OCI-LY1 (cell line): ENCODE measurements around the gene LIX1L.

ENCODE experiments used
- H2AFZ ChIP-seq: fragments of 200-600 bp; sonication (generic), shearing (Covaris generic); 2 replicates; pipeline ENCODE4 v1.6.0; 2014; ENCODE audit warnings: antibody characterized with exemption, mild to moderate bottlenecking, low read length
- H3F3A ChIP-seq: fragments of 200-600 bp; sonication (generic), shearing (Covaris generic); 2 replicates; pipeline ENCODE4 v1.6.0; 2014; ENCODE audit warnings: mild to moderate bottlenecking, antibody characterized with exemption, low read length, moderate library complexity; ENCODE audit not compliant: insufficient read depth
- H3K27ac ChIP-seq: fragments of 200-600 bp; sonication (generic); 2 replicates; pipeline ENCODE4 v1.5.1; 2014; ENCODE audit warnings: low read length, mixed run types, mild to moderate bottlenecking, low read depth; ENCODE audit not compliant: poor library complexity, severe bottlenecking
- H3K27me3 ChIP-seq: fragments of 200-600 bp; sonication (generic); 2 replicates; pipeline ENCODE4 v1.6.0; 2014; ENCODE audit warnings: antibody characterized with exemption, mild to moderate bottlenecking, low read length, moderate library complexity; ENCODE audit not compliant: insufficient read depth
- H3K36me3 ChIP-seq: fragments of 200-600 bp; sonication (generic); 2 replicates; pipeline ENCODE4 v1.6.1; 2014; ENCODE audit warnings: mild to moderate bottlenecking, antibody characterized with exemption, low read length, moderate library complexity, mixed read lengths; ENCODE audit not compliant: insufficient read depth
- H3K4me1 ChIP-seq: fragments of 200-600 bp; sonication (generic); 2 replicates; pipeline ENCODE4 v1.5.1; 2014; ENCODE audit warnings: mild to moderate bottlenecking, low read length, moderate library complexity; ENCODE audit not compliant: insufficient read depth, severe bottlenecking
- H3K4me2 ChIP-seq: fragments of 200-600 bp; sonication (generic), shearing (Covaris generic); 2 replicates; pipeline ENCODE4 v1.6.1; 2014; ENCODE audit warnings: low read length
- H3K4me3 ChIP-seq: fragments of 200-600 bp; sonication (generic); 2 replicates; pipeline ENCODE4 v1.5.1; 2014; ENCODE audit warnings: low read length, low read depth, mild to moderate bottlenecking, mixed read lengths; ENCODE audit not compliant: poor library complexity, severe bottlenecking
- H3K79me2 ChIP-seq: fragments of 200-600 bp; shearing (Covaris generic); 2 replicates; pipeline ENCODE4 v1.6.1; 2016; ENCODE audit warnings: mixed run types, low read length, mixed read lengths; ENCODE audit not compliant: insufficient read depth
- H3K9ac ChIP-seq: fragments of 200-600 bp; sonication (generic), shearing (Covaris generic); 2 replicates; pipeline ENCODE4 v1.6.1; 2014; ENCODE audit warnings: mild to moderate bottlenecking, low read length, mixed read lengths
- H3K9me2 ChIP-seq: fragments of 200-600 bp; sonication (generic), shearing (Covaris generic); 2 replicates; pipeline ENCODE4 v1.6.1; 2014; ENCODE audit warnings: low read depth, mild to moderate bottlenecking, low read length, mixed read lengths
- H3K9me3 ChIP-seq: fragments of 200-600 bp; shearing (Covaris generic); 2 replicates; pipeline ENCODE4 v1.6.1; 2014; ENCODE audit warnings: low read length, mixed read lengths
- H4K20me1 ChIP-seq: fragments of 200-600 bp; sonication (generic), shearing (Covaris generic); 2 replicates; pipeline ENCODE4 v1.6.0; 2016; ENCODE audit warnings: mild to moderate bottlenecking, low read length; ENCODE audit not compliant: insufficient read depth
- EZH2 ChIP-seq: fragments of 200-600 bp; sonication (generic), shearing (Covaris generic); IDR thresholded peaks from 2 replicates; pipeline ENCODE4 v1.8.0; 2017; ENCODE audit warnings: borderline replicate concordance, mixed run types, mild to moderate bottlenecking, antibody characterized with exemption, low read length, moderate library complexity, mixed read lengths
- TF ChIP-seq, protein P1 (sequence below): fragments of 200-600 bp; sonication (generic), shearing (Covaris generic); IDR thresholded peaks from 2 replicates; pipeline ENCODE4 v1.5.1; 2017; ENCODE audit warnings: mild to moderate bottlenecking, antibody characterized with exemption, low read length, moderate library complexity, mixed read lengths

The LIX1L gene

DNA sequence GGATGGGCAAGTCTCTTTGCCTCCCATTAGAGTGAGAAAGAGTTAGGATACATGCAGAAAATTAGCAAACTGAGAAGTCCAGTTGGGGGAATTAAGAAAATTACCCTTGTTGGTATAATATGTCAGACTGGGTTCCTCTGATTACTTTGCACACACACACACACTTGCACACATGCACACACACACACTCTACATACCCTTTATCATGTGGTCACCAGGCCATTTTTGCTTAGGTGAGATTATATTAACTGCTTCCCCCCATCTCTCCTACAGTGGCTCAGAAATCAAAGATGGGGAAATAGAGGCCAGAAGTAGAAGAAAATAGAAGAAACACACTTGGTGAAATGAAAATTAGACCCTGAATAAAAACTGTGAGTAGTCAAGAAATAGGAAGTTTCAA is 917 bp upstream of the LIX1L start:
- Histone ChIP-seq H4K20me1 (no peaks in the 10 kb centered on the region), H3K27ac (peak overlapping the region; percentile 67), H3F3A (0 out of 2 replicates have a peak, but pooled peaks cover 6% of the 10 kb centered on the region), H3K9me2 (no peaks in the 10 kb centered on the region), H3K9me3 (no peaks in the 10 kb centered on the region), H3K4me3 (peak overlapping the region; percentile 78), H3K9ac (peak overlapping the region; percentile 49; the same call in 1 of the 2 replicates), H3K27me3 (no peaks in the 10 kb centered on the region), H2AFZ (no peak overlapping the region), H3K4me1 (peaks cover 85% of the 10 kb centered on the region), H3K36me3 (peaks cover 11% of the 10 kb centered on the region; the same call in 1 of the 2 replicates), H3K4me2 (peak overlapping the region; percentile 84), H3K79me2 (no peaks in the 10 kb centered on the region; the same call in 1 of the 2 replicates)
- TF ChIP-seq EZH2, result no peak
- TF ChIP-seq, protein P1, sequence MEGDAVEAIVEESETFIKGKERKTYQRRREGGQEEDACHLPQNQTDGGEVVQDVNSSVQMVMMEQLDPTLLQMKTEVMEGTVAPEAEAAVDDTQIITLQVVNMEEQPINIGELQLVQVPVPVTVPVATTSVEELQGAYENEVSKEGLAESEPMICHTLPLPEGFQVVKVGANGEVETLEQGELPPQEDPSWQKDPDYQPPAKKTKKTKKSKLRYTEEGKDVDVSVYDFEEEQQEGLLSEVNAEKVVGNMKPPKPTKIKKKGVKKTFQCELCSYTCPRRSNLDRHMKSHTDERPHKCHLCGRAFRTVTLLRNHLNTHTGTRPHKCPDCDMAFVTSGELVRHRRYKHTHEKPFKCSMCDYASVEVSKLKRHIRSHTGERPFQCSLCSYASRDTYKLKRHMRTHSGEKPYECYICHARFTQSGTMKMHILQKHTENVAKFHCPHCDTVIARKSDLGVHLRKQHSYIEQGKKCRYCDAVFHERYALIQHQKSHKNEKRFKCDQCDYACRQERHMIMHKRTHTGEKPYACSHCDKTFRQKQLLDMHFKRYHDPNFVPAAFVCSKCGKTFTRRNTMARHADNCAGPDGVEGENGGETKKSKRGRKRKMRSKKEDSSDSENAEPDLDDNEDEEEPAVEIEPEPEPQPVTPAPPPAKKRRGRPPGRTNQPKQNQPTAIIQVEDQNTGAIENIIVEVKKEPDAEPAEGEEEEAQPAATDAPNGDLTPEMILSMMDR, result no peak

DNA sequence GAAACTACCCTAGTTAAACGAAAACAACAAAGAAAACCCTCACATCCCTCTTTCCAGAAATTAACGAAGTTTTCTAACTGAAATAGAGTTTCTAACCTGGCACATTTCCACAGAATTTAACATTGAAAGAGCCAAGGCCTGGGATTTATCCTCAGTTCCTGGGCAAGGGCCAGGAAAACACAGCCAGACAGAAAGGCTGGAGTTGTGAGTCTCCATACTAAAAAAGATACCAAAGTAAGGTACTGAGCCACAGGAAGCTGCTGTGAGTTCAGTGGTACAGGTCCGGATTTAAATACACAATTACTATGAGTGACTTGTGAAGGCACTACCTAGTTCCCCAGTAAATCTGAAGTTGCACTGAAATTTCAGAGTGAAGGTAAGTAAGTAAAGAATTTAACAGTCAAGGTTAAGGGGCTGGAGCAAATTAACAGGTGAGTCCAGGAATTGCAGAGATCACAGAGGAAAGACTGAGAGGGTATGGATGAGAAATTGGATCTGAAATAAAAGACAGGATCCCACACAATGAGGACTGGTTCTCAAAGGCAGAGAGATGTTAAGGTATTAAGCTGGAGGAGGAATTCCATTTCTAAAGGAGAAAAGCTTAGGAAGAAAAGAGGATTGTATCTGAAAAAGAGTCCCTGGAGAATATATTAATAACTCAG is 905 bp downstream of the LIX1L start:
- Histone ChIP-seq H3K4me2 (peak overlapping the region; percentile 84), H3K9me3 (no peaks in the 10 kb centered on the region), H4K20me1 (no peaks in the 10 kb centered on the region), H3K27me3 (no peaks in the 10 kb centered on the region), H3K9ac (peak overlapping the region; percentile 80), H3K27ac (peak overlapping the region; percentile 42), H3K9me2 (no peaks in the 10 kb centered on the region), H3K4me3 (peak overlapping the region; percentile 78), H3K4me1 (peaks cover 72% of the 10 kb centered on the region), H3K79me2 (no peaks in the 10 kb centered on the region; the same call in 1 of the 2 replicates), H3K36me3 (peaks cover 15% of the 10 kb centered on the region; the same call in 1 of the 2 replicates), H3F3A (0 out of 2 replicates have a peak, but pooled peaks cover 6% of the 10 kb centered on the region), H2AFZ (no peak overlapping the region)
- TF ChIP-seq, protein P1, result no peak
- no peak for TF ChIP-seq EZH2

DNA sequence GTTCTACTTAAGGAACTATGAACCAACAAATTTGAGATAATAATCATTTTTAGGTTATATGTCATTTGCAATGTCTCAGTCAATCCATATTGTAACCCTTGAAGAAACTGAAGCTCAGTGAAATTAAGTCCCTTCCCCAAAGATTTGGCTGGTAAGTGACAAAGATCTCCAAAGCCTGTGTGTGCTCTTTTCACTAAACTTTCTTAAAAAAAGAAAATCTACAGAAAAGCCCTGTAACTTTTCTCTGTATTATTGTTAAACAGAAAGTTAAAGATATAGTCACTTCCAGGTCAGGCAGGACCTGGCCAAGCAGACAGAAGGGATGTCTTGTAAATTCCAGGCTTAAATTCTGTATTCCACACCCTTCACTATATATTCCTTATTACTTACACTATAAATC is 1.5 kb downstream of the LIX1L start:
- H3K27ac ChIP-seq, result peak overlapping the region; percentile 42
- H3K4me2 ChIP-seq, result peak overlapping the region; percentile 84
- H4K20me1 ChIP-seq, result no peaks in the 10 kb centered on the region
- H3K9me3 ChIP-seq, result no peaks in the 10 kb centered on the region
- H3K79me2 ChIP-seq, result no peaks in the 10 kb centered on the region; the same call in 1 of the 2 replicates
- peaks cover 15% of the 10 kb centered on the region; the same call in 1 of the 2 replicates for H3K36me3 ChIP-seq
- H3K4me1 ChIP-seq, result peaks cover 66% of the 10 kb centered on the region
- H3K4me3 ChIP-seq, result peak overlapping the region; percentile 78
- H2AFZ ChIP-seq, result no peak overlapping the region
- 0 out of 2 replicates have a peak, but pooled peaks cover 6% of the 10 kb centered on the region for H3F3A ChIP-seq
- no peaks in the 10 kb centered on the region for H3K27me3 ChIP-seq
- peak overlapping the region; percentile 80; the same call in 1 of the 2 replicates for H3K9ac ChIP-seq
- TF ChIP-seq EZH2, result no peak
- TF ChIP-seq, protein P1, result no peak
- no peaks in the 10 kb centered on the region for H3K9me2 ChIP-seq
